ENCODE results near the gene ETV4.

ETV4 gene

DNA sequence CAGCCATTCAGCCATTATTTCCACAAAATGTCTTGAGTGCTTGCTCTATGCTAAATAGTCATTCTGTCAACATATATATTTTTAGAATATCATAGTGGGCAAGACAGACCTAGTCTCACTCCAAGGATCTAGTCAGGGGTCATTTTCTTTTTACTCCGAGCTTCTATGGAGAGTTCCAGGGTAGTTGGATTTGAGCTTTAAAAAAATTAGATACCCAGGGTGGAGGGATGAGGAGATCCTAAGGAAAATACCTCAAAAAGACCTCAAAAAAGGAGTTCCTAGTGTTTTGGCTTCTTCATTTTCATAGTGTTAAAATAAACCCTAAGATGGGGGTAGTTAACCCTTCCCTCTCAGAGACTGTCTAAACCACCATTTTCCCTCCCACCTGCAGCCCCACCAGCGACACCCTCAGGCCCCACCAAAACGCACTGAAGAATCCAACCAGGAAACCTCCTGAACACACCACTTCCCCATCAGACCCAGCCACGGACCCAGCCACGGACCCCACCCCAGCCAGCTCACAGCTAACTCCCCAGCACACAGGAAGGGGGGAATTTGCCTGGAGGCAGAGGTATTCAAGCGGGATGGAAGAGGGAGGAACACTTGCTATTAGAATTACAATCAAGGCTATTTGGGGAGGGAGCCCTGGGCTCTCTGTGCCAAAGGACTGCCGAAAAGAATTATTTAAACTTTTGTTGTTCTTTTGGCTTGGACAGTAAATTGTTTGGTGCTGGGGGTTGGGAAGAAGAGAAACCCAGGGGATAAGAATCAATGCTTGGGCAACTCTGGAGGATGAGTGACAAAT, 2.2 kb downstream of the ETV4 start:
- DNase-seq (ENCODE audit: low read depth in 2 of 2), result no peak

- no peak for DNase-seq (ENCODE audit: low read depth in 2 of 2)
These were observed 2.8 kb downstream of the ETV4 start for GRCh38 chr17:43543300-43543699.

- no peak for DNase-seq (ENCODE audit: low read depth in 2 of 2)
These were observed 3.3 kb downstream of the ETV4 start for GRCh38 chr17:43542859-43543258.

- DNase-seq (ENCODE audit: low read depth in 2 of 2), result no peak
These were observed 5.1 kb downstream of the ETV4 start for GRCh38 chr17:43540821-43541674.

GRCh38 chr17:43536236-43536992, 9.7 kb downstream of the ETV4 start:
- no peak for DNase-seq (ENCODE audit: low read depth in 2 of 2)

- no peak for DNase-seq (ENCODE audit: low read depth in 2 of 2)
These were observed 11.2 kb downstream of the ETV4 start for GRCh38 chr17:43534909-43535308.

DNA sequence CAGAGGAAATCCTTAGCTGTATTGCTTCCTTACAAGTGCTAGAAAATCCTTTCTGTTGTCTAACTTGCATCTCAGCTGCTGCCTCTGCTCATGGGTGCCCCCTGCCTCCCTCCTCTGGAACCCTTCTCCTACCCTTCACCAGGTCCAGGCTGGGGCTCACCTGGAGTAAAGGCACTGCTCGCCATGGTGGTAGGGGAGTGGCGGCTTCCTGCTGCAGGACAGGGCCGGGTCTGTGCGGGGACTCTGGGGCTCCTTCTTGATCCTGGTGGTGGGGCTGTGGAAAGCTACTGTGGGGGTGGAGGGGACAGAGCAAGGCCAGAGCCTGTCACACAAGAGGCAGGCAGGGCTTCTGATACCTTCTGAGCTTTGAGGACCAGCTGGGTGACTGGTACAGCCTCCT, 12.4 kb downstream of the ETV4 start:
- DNase-seq (ENCODE audit: low read depth in 2 of 2), result no peak

DNA sequence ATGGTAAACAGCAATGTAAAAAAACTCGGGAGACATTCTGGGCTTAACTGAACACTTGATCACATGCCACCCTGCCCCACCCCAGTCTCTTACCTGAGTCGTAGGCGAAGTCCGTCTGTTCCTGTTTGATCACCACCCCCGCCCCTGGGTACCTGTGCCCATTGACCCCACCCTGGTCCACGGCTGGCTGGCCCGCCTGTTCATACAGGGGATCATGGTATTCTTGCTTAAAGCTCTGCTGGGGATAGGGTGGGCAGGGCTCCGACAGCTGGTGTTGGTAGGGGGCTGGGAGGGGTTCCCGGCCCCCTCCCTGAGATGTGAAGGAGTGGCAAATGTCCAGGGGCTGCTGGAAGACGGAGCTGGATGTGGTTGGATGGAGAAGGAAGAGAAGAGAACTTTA, 13.6 kb downstream of the ETV4 start:
- no peak for DNase-seq (ENCODE audit: low read depth in 2 of 2)

DNA sequence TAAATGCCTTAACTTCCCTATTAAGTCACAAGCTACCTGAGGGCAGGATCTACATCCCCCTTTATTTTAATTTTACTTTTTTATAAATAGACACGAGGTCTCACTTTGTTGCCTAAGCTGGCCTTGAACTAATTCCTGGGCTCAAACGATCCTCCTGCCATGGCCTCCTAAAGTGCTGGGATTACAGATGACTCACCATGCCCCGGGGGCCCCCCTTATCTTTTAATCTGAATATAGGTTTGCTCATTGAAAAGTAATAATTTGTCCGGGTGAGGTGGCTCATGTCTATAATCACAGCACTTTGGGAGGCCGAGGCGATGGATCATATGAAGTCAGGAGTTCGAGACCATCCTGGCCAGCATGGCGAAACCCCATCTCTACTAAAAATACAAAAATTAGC, 14.2 kb downstream of the ETV4 start:
- no peak for DNase-seq (ENCODE audit: low read depth in 2 of 2)

- DNase-seq (ENCODE audit: low read depth in 2 of 2), result no peak
These were observed 15.1 kb downstream of the ETV4 start for GRCh38 chr17:43531082-43531378.

DNA sequence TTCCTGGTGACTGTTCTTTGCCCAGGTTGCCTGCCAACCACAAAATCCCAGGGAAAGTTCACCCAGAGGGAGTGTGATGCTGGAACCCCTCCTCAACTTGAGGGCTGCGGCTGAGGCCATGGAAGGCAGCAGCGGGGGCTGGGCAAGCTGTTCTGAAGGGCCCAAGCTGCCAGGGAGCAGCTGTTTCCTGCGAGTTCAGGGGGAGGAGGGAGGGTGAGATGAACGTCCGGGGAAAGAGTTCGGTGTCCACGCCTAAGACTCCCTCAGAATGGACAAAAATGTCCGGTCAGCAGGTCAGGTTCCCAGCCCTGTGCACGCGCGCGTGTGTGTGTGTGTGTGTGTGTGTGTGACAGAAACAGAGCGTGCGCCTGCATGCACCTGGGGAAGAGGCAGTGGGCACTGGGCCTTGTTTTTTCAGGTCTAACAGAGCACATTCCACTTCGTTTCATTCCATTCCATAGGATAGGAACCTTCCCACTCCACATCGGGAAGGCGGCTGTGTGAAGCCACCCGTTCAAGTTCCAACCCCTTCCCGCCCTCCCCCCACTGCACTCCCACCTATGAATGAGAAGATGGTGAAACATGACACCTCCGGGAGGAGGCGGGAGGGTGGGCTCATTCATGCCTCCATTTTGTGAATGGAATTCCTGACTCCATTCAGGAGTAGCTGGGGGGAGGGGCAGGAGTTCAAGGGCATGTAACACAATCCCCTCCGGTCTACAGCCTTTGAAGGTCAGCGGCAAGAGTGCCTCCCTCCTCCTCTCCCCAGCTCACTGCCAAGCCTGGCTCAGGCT, 15.7 kb downstream of the ETV4 start:
- DNase-seq (ENCODE audit: low read depth in 2 of 2), result no peak

DNA sequence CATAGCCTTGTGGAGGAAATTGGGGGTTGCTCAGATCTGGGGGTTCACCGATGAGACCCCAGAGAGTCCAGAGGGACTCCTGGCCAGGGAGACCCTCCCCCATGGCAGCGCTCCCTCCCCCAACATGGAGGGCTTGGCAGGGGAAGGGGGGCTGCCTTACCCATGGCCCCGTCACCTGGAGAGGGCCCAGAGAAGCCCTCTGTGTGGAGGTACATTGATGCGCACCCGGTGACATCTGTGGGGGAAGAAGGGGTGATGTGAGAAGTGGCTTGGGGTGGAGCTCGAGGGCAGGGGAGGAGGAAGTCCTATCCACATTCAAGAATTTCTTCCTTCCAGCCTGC, 16.2 kb downstream of the ETV4 start:
- DNase-seq (ENCODE audit: low read depth in 2 of 2), result no peak

DNA sequence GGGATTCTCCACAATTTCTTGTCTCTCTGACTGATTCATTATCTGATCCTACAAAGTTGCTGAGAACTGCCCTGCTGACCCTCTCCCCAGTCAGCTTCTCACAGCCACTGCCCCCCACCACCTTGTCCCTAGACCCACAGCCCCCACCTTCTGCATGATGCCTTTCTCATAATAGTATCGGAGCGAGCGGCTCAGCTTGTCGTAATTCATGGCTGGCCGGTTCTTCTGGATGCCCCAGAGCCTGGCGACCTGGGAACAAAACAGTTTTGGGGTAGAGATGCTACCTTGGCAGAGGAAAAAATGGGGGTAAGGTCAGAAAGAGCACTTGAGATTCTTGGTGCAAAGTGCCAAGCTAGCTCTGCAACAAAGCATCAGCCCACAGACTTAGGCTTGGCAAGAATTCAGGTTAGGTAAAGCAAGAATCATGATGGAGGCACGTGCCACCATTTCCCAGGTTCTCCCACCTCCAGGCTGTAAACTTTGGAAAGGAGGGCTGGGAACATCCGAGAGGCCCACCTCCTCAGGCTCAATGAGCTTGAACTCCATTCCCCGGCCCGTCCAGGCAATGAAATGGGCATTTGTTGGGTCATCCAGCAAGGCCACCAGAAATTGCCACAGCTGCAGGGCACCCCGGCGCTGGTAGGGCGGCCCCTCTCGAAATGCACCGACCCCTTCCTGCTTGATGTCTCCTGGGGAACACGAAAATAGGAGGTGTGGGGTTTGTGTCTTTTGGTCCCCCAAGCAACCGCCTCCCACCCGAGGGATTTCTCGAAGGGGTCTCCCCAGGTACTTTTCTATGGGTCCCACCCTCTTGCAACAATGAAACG, 16.9 kb downstream of the ETV4 start:
- DNase-seq (ENCODE audit: low read depth in 2 of 2), result no peak

DNA sequence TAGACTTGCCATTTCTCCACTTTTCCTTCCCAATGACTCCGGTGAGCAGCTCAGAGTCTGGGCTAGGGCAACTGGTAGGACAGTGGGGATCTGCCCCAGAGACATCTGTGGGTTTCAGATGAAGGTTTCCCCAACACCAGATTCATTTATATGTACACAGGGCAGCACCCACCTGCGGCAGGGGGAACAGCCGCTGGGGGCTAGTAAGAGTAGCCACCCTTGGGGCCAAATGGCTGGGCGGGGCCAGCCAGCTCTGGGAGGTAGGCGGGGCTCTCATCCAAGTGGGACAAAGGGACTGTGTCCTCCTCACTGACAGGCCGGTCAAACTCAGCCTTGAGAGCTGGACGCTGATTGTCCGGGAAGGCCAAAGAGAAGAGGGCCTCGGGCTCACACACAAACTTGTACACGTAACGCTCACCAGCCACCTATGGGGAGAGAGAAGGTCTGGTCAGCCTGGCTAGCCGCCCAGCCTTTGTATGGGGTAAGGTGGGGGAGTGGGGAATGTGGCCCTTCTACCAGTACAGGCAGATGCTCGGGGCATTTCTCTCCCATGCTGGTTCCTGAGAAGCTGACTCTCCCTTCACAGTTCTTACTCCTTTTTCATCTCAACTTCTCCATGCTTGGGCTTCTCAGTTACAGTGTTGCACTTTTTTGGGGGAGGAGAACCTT, 17.7 kb downstream of the ETV4 start:
- DNase-seq (ENCODE audit: low read depth in 2 of 2), result no peak

DNA sequence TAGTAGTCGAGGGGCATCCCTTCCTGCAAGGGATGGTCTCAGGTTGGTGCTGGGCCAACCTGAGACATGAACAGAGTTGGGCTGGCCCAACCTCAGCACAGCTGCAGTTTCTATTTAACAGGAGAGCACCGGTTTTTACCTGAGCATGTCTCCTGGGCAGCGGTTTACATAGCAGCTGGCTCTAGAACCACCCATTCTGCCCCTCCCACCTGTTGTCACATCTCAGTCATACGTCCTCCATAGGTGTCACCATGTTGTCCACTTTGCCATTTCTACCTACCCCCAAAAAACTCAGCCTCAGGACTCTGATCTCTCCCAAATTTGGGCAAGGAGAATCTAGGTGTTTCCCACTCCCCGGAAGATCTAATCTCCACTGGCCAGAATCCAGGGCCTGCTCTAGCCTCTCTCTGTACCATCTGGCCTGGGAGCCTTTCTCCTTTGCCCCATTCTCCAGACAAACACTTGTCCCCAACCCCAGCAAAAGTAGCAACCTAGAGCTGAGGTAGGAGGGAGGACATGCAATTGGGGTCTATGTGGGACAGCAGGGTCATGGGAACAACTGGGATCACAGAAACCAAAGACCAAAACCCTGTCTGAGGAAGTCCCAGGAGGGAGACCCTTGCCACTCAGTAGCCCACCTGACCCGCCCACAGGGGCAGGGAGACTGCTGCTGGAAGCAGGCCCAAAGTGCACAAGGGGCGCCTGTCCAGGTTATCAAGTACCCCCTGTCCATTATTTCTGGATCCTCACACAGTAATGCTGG, 19.1 kb downstream of the ETV4 start:
- DNase-seq (ENCODE audit: low read depth in 2 of 2), result no peak

DNA sequence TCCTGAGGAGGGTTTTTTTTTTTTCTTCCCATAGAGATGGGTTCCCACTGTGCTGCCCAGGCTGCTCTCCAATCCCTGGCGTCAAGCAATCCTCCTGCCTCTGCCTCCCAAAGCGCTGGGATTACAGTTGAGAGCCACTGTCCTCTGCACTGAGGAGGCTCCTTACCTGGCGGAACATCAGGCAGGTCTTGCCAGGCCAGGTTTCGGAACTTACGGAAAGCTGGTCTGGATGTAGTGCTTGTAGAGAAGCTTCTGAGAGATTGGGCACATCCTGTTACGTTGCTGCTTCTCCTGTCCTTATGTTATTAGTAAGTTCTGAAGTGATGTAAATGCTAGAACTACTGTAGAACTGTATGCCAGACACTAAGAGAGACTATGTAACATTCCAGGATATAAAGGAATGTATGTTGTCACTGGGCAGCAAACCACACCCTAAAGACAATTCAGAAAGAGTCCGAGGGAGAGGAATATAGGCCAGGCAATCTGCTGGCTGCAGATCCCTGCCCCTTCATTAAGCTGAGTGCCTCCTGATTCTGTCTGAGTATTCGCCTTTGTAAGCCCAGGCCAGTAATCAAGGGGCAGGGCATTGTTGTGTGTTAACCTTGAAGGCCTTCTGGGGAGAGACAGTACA, 21.1 kb downstream of the ETV4 start:
- DNase-seq (ENCODE audit: low read depth in 2 of 2), result no peak

DNA sequence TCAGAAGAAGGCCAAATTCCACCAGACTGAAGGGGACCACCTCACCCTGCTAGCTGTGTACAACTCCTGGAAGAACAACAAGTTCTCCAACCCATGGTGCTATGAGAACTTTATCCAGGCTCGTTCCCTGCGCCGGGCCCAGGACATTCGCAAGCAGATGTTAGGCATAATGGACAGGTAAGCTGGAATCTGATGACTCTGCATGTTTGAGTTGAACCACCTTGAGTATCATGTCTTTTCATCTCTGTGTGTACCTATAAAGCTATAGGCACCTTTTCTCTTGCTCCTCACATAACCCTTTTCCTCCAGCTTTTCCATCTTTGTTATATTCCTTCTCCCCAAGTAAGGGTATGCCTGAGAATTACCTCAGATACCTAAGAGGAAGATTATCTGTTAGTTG, 24.8 kb downstream of the ETV4 start:
- DNase-seq (ENCODE audit: low read depth in 2 of 2), result no peak

DNA sequence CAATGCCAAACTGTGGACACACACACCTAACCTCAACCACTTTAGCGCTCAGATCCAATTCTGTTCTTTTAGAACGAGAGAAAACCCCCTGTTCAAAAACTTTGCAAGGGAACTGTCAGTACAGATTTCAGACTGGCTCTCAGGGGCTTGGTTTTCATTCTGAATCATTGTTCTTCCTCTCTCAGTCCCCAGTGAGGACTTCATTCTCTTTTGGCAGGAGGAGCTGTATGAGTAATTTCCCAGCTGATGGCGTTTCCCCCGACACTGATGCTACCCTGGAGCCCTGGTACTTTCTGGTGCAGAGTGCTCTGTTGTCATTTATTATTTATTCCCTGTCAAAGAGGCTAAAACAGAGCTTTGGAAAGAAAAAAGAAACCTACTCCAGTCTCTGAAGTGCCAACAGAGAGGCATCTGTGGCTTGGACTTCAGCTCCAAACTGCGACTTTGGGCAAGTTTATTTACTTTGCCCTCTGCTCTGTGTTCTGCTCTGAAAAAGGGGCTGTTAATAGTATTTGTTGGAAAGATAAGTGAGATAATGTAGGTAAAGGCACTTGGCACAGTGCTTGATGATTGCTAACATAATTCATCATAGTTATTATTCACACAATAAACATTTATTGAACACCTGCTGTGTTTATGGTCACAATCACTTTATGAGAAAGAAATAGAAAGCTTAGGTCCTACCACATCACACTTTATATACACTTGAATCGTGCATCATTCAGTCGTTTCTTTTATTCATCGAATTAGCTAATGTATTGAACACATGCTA, 28.3 kb downstream of the ETV4 start:
- DNase-seq (ENCODE audit: low read depth in 2 of 2), result no peak

All from stimulated activated CD8-positive, alpha-beta memory T cell treated with anti-CD3 and anti-CD28 coated beads, Interleukin-7, amount 100 ng/mL, for 4 hours (primary cell).